Fibroblast of lung (primary cell): ENCODE measurements around the gene TMEM92. TPM values are rescaled to one million over a fixed set of nuclear protein-coding genes. Genes with fewer than 3 reads are reported as not detected.
"Not testable (repeated sequence)": the region's sequence is repeated elsewhere in the genome, so short reads cannot be mapped to it uniquely, and the experiment has no call there.

ENCODE experiments used
- DNase-seq, 2 donors: peaks; one replicate each; pipeline versions ENCODE4 v3.0.0 to v3.0.0-alpha.2; 2010; ENCODE audit warnings: low read depth in 2 of 2
- H2AFZ ChIP-seq: 2 replicates; pipeline ENCODE4 v1.5.1; 2012; ENCODE audit warnings: low read length, control low read depth, inconsistent platforms
- H3K27ac ChIP-seq: 2 replicates; pipeline ENCODE4 v1.5.1; 2011; ENCODE audit warnings: low read length, control low read depth; ENCODE audit not compliant: insufficient read depth
- H3K27me3 ChIP-seq: 2 replicates; pipeline ENCODE4 v1.5.1; 2011; ENCODE audit warnings: mild to moderate bottlenecking, low read length; ENCODE audit not compliant: control insufficient read depth, insufficient read depth
- H3K36me3 ChIP-seq: 2 replicates; pipeline ENCODE4 v1.5.1; 2011; ENCODE audit warnings: low read length; ENCODE audit not compliant: control insufficient read depth, insufficient read depth
- H3K4me1 ChIP-seq: 2 replicates; pipeline ENCODE4 v1.5.1; 2011; ENCODE audit warnings: low read length; ENCODE audit not compliant: control insufficient read depth, insufficient read depth; ENCODE audit errors: extremely low read depth
- H3K4me2 ChIP-seq: 2 replicates; pipeline ENCODE4 v1.5.1; 2011; ENCODE audit warnings: low read length, control low read depth; ENCODE audit not compliant: insufficient read depth; ENCODE audit errors: extremely low read depth
- H3K4me3 ChIP-seq, 4 experiments: fragments of 200-600 bp in 1 of 4; sonication (generic) in 1 of 4; replicated peaks in 1 of 4; 2 replicates each; pipeline ENCODE4 v1.5.1; 2011 to 2016; ENCODE audit warnings: low read length in 4 of 4, low read depth in 3 of 4, mild to moderate bottlenecking in 3 of 4, control low read depth in 2 of 4, inconsistent platforms in 1 of 4, mixed read lengths in 1 of 4; ENCODE audit not compliant: insufficient read depth in 1 of 4; ENCODE audit errors: control extremely low read depth in 1 of 4
- H3K79me2 ChIP-seq: 2 replicates; pipeline ENCODE4 v1.5.1; 2012; ENCODE audit warnings: mild to moderate bottlenecking, low read length, inconsistent platforms; ENCODE audit not compliant: control insufficient read depth, insufficient read depth
- H3K9ac ChIP-seq: 2 replicates; pipeline ENCODE4 v1.5.1; 2011; ENCODE audit warnings: mild to moderate bottlenecking, low read length, control low read depth; ENCODE audit not compliant: insufficient read depth
- H3K9me3 ChIP-seq: 2 replicates; pipeline ENCODE4 v1.5.1; 2012; ENCODE audit warnings: low read depth, low read length; ENCODE audit not compliant: control insufficient read depth, insufficient read depth
- H4K20me1 ChIP-seq: 2 replicates; pipeline ENCODE4 v1.5.1; 2011; ENCODE audit warnings: low read length; ENCODE audit not compliant: control insufficient read depth, insufficient read depth; ENCODE audit errors: extremely low read depth
- CTCF ChIP-seq, 2 donors: IDR thresholded peaks in 1 of 2; conservative IDR thresholded peaks in 1 of 2; 1 replicate in 1 of 2; 2 replicates in 1 of 2; pipeline ENCODE4 v1.5.1; 2011 to 2012; ENCODE audit warnings: low read length in 2 of 2, control low read depth in 1 of 2, inconsistent platforms in 1 of 2, low read depth in 1 of 2, mild to moderate bottlenecking in 1 of 2
- EZH2 ChIP-seq: IDR thresholded peaks from 2 replicates; pipeline ENCODE4 v1.5.1; 2012; ENCODE audit warnings: low read length, control low read depth, mild to moderate bottlenecking; ENCODE audit errors: missing control alignments
- polyA plus RNA-seq, 2 donors: library from polyadenylated mRNA; depleted of rRNA in 1 of 2; stranded (reverse) in 1 of 2; unstranded in 1 of 2; fragments of >200 nt; gene quantifications; 2 replicates each; pipeline ENCODE4 v1.2.1, GENCODE V29; 2011 to 2012; ENCODE audit warnings: missing spikeins in 1 of 2
- total RNA-seq: library from RNA; depleted of rRNA; stranded (reverse); fragments of >200 nt; gene quantifications from 2 replicates; pipeline ENCODE4 v1.2.1, GENCODE V29; 2014

TMEM92 gene
- total and polyA plus RNA-seq, 2 donors (not counting 1 experiment from before 2014, with no cell fraction given), result under 0.01 to 0.05 TPM

GRCh38 chr17:50297407-50297865 lies 23.2 kb downstream of the TMEM92 start:
- H4K20me1 ChIP-seq, result no peaks in the 10 kb centered on the region
- no peak overlapping the region for H2AFZ ChIP-seq
- H3K9ac ChIP-seq, result no peak overlapping the region
- H3K36me3 ChIP-seq, result no peaks in the 10 kb centered on the region
- no peak overlapping the region for H3K4me3 ChIP-seq
- DNase-seq, result peak; percentile 53 to 64
- H3K9me3 ChIP-seq, result no peaks in the 10 kb centered on the region
- TF ChIP-seq EZH2 (no peak), CTCF (conservative IDR thresholded peaks at IDR 0.05 in 1 of 2, IDR thresholded peaks at IDR 0.05 in 1 of 2; ENCODE audit: low read depth in 1 of 2, low read length in 2 of 2) (peak; percentile 62 to 95)
- H3K27ac ChIP-seq, result no peak overlapping the region
- H3K27me3 ChIP-seq, result no peaks in the 10 kb centered on the region
- no peaks in the 10 kb centered on the region for H3K79me2 ChIP-seq
- no peak overlapping the region for H3K4me2 ChIP-seq
- H3K4me1 ChIP-seq, result no peaks in the 10 kb centered on the region

- H3K4me1 ChIP-seq, result no peaks in the 10 kb centered on the region
- TF ChIP-seq CTCF (conservative IDR thresholded peaks at IDR 0.05 in 1 of 2, IDR thresholded peaks at IDR 0.05 in 1 of 2; ENCODE audit: low read depth in 1 of 2, low read length in 2 of 2) (no peak), EZH2 (no peak)
- H3K9ac ChIP-seq, result no peak overlapping the region
- H3K27ac ChIP-seq, result no peak overlapping the region
- no peaks in the 10 kb centered on the region for H3K9me3 ChIP-seq
- H3K4me3 ChIP-seq, result no peak overlapping the region
- DNase-seq, result no peak
- H3K79me2 ChIP-seq, result no peaks in the 10 kb centered on the region
- no peaks in the 10 kb centered on the region for H3K36me3 ChIP-seq
- no peaks in the 10 kb centered on the region for H3K27me3 ChIP-seq
- no peak overlapping the region for H3K4me2 ChIP-seq
- H2AFZ ChIP-seq, result no peak overlapping the region
- H4K20me1 ChIP-seq, result no peaks in the 10 kb centered on the region
Measured at GRCh38 chr17:50298018-50298417, 23.8 kb downstream of the TMEM92 start.

DNA sequence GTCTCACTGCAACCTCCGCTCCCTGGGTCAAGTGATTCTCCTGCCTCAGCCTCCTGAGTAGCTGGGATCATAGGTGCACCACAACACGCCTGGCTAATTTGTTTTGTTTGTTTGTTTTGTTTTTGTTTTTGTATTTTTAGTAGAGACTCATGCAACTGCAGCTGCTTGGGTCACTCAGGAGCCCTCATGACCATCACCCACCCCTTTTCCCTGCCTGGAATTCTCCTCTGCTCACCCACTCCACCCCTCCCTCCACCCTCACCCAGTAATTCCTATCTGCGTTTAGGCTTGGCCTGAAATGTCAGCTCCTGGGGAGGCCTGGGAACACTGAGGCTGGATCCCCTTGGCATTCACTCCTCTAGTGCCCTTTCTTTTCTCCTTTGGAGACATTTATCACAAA lies 25.5 kb downstream of the TMEM92 start:
- TF ChIP-seq CTCF (conservative IDR thresholded peaks at IDR 0.05 in 1 of 2, IDR thresholded peaks at IDR 0.05 in 1 of 2; ENCODE audit: low read depth in 1 of 2, low read length in 2 of 2), result no peak
- no peak for TF ChIP-seq EZH2
- no peaks in the 10 kb centered on the region for H3K9me3 ChIP-seq
- H3K4me3 ChIP-seq, result no peak overlapping the region
- no peaks in the 10 kb centered on the region for H3K36me3 ChIP-seq
- H3K4me2 ChIP-seq, result no peak overlapping the region
- H3K79me2 ChIP-seq, result no peaks in the 10 kb centered on the region
- no peak overlapping the region for H3K9ac ChIP-seq
- no peak overlapping the region for H2AFZ ChIP-seq
- H3K27me3 ChIP-seq, result no peaks in the 10 kb centered on the region
- H3K4me1 ChIP-seq, result peaks cover 2% of the 10 kb centered on the region
- H3K27ac ChIP-seq, result no peak overlapping the region
- no peak for DNase-seq
- no peaks in the 10 kb centered on the region for H4K20me1 ChIP-seq

DNA sequence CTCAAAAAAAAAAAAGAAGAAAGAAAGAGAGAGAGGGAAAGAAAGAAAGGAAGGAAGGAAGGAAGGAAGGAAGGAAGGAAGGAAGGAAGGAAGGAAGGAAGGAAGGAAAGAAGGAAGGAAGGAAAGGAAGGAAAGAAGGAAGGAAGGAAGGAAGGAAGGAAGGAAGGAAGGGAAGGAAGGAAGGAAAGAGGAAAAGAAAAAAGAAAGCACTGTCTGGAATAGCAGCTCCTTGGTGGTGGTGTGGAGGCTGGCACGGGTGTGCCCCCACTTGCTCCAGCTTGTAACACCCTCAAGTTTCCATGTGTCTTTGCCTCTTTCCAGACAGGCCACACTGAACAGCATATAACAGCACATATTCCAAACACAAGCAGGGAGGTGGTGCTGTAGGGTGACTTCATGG lies 26.6 kb downstream of the TMEM92 start:
- H2AFZ ChIP-seq, H3K27me3 ChIP-seq, DNase-seq, H3K4me3 ChIP-seq, H3K4me2 ChIP-seq, H3K36me3 ChIP-seq, H3K9me3 ChIP-seq, H4K20me1 ChIP-seq, H3K9ac ChIP-seq, H3K4me1 ChIP-seq, H3K79me2 ChIP-seq, H3K27ac ChIP-seq: not testable (repeated sequence)
